H4 (cell line): Measurements from ENCODE around the gene AATF. TPM values are rescaled to one million over a fixed set of nuclear protein-coding genes. Genes with fewer than 3 reads are reported as not detected.

Experiments
- DNase-seq: peaks from one replicate; pipeline ENCODE4 v3.0.0-alpha.2; 2015; ENCODE audit warnings: low spot score
- total RNA-seq: library from RNA; depleted of rRNA; stranded (reverse); fragments of >200 nt; shearing (Covaris generic); gene quantifications from 2 replicates; pipeline ENCODE4 v1.2.3, GENCODE V29; 2014

The AATF gene
- total RNA-seq, 1 experiment from 2014 or later = 45.1 TPM

DNA sequence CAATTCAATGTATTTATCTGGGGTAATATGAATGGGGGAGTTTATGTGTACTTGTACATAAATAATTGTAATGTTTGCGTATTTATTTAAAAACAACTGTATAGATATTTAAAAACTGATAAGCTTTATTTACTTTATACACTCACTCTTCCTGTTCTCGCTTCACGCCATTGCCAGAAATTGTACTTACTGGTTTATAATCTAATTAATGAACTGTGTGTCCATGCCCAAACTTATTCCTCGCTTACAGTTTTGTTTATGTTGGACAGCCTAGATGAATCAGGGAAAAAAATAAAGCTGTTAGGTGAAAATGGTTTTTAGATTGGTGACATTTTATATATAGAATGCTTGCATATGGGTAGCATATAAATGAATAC is 30.8 kb downstream of the AATF start:
- no peak for DNase-seq

DNA sequence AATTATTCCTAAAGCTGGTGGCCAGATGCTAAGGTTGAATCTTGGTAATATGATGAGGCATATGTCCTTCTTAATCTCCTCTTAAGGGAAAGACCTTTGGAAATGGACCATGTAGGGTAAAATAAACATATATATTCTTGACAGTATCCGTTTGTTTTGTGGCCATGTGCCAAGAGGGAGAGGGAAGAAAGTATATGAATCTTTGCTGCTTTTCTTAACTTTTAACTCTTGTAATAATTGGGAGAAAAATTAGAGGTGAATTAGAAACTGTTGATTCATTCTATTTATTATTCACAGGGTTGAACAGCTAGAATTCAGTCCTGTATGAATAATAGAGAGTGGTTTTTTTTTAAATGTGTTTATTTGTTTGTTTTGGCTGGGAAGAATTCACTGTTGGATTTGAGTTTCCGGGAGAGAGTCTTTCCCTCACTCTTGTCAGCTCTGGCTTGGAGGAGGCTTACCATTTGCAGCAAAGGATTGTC is 31.6 kb downstream of the AATF start:
- DNase-seq = peak; percentile 28

DNA sequence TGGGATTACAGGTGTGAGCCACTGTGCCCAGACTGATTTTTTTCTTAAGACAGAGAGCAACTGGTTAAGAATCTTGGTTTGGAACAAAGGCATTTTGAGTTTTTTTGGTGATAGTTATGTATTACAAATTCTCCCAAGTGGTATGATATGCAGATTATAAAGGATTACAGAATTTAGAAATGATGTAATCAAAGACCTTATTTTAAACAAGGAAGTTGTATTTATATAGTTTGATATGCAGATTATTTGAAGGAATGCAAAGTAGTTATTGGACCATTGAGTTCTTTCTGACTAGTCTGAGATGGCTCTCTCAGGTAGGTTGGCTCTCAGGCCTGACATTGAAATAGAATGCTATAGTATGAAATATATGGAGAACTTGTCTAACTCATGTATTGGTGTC is 34.9 kb downstream of the AATF start:
- no peak for DNase-seq

DNA sequence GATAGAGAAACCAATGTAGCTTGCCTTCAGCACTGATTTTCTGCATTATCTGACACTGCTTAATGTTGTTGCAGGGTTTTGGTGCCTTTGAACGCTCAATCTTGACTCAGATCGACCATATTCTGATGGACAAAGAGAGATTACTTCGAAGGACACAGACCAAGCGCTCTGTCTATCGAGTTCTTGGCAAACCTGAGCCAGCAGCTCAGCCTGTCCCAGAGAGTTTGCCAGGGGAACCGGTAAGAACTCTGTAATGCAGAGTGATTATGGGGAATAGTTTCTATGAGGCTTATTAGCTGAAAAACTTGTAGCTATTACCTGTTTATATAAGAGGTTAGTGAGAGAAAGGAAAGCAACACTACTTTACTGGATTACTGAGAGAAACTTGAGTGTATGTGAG is 40.4 kb downstream of the AATF start:
- DNase-seq = no peak

DNA sequence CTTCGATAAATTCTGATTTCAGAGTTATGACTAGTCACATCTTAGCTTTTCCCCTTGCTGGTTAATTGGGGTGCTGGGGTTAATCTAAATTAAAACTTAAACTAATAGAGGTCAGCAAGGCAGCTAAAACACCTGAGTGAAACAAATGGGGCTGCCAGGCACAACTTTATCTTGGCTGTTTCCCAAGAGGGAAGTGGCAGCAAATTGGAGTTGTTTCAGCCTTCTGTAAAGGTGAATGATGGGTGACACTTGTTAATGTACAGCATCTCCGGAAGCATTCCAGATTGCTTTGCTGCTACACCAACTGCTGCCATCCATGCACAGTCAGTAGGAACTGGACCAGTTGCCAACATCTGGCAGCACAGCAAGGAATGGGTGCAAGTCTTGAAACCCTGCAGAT is 43.9 kb downstream of the AATF start:
- DNase-seq = no peak

DNA sequence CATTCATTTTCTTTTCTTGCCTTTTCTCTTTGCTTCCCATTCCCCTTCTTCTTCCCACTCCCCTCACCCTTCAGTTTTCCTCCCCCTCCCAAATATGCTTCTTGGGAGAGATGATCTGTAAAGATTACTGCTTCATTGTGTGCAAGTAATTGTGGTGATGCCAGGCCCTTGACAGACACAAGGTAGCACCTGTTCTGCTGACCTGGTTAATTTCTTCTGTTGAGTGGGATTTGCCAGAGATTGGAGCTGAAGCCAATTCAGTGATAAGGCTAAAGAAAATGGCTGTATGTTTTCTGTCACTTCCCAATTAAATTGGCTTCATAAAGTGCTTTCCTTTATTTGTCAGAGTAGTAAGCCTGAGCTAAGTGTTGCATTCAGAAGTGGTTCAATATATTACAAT is 44.5 kb downstream of the AATF start:
- DNase-seq = no peak

DNA sequence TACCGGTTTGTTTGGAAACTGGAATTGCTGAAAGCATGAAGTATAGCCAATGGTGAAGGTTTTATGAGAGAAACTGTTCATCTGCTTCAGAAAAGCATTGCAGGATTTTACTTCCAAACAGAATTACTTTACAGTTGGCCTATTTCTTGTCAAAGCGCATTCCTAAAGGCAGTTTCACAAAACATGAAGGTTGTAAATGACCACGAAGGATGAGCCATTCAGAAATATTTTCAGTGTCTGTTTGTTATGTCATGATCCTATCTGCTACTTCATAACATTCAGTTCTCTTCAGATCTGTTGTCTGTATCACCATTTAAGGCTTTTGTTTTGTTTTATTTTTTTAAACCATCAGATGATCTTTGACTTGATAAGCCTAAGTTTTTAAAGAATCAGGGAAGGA is 45.7 kb downstream of the AATF start:
- no peak for DNase-seq

DNA sequence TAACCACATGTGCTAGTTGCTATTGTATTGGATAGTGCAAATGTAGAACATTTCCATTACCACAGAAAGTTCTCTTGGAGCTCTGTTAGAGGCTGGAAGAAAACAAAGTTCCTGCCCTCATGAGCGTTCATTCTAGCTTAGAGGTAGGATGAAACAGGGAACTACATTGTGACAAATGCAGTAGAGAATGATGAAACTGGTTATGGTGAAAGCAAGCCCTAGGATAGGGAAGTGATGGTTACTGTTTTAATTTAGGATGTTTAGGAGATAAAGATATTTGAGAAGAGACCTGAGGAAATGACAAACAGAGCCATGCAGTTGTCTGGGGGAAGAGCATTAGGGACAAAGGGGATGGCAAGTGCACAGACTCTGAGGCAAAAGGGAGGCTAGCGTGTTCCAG is 50.7 kb downstream of the AATF start:
- no peak for DNase-seq

DNA sequence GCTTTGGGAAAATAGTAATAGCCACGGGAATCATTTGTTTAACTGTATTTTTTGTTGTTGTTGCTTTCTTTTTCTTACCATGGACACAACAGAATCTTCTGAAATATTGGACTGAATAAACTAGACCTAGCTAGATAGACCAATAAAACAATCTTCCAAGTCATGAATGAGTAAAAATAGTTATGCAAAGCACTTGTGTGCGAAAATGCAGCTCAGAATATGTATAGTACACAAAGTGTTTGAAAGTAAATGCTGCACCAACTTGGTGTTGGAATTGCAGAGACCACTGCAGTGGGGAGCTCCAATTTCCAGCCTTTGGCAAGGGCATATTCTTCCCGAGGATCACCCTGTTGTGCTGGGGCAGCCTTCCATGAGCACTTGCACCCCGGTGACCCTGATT is 68.0 kb downstream of the AATF start:
- DNase-seq = no peak

DNA sequence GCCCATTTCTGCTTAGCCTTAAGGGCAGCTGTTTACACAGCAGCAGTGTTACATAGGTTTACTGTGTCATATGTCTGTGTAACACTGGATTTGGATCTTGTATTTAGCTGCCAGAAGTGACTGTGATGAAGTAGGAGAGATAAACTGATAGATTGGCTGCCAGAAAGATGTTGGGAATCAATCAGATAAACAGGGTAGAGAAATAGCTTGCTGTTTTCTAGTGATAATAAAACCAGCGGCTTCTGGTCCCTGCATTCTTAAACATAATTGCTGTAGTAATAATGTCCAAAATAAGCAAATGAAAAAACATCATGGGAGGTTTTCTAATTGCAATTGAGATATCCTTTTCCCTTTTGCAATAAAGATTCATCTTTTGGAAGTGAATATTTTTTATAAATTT is 68.7 kb downstream of the AATF start:
- DNase-seq = no peak

DNA sequence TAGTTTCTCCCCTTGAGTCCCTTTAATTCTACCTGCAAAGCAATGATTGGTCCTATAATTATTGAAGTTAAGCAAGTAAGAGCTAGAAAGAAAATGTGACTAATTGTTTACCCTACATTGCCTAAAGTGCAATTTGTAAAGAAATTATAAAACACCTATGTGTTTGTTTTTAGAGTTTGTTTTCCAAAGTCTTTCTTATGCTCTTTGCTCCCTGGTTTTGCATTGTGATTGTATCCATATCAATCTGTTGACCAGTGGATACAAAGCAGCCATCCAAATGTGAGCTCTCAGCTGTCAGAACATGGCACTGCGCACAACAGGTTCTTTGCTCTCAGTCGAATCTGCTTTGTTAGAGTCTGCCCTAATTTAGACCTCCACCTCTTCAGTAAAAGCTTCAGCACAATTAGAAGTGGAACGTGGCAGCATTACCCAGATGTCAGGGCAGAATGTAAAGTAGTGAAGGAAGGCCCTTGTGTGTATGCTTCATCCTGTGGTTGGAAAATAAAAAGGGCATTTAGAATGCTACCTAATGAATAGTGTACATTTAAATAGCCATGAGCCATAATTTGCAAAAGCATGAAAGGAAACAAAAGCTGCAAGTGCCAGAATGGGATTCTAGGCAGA is 70.5 kb downstream of the AATF start:
- no peak for DNase-seq

DNA sequence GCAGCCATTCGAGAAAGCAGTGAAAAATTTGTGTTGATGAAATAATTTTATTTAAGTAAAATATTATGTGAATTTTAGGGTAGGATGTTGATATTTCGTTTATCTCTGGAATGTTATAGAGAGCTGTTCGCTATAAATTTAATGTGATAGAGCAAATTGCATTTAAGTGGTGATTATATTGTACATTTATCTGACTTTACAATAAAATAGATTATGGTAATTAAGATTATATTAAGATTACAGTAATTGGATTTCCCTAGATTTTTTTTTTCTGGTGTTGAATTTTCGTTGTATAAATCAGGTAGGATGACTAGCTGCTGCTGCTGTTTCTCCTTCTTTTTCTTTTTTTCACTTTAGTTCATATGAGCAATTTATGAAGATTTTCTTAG is 71.0 kb downstream of the AATF start:
- no peak for DNase-seq

DNA sequence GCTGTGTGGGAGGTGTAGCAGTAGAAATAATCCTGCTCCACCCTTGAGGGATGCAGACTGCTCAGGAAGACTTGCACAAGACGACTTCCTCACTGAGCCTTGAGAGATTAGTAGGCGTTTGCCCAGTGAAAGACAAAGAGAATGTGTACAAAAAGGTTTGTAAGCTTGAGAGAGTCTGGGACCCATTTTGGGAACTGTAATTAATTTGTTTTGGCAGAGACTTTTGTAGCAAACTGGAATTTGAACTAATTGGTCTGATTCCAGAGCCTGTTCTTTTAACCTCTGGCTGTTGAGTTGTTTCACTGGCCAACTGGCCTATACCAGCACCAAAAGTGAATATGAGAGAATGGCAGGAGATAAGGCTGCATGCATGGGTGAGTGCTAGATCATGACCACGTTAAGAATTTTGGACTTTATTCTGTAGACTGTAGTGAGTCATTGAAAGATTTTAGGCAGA is 75.5 kb downstream of the AATF start:
- DNase-seq = no peak

DNA sequence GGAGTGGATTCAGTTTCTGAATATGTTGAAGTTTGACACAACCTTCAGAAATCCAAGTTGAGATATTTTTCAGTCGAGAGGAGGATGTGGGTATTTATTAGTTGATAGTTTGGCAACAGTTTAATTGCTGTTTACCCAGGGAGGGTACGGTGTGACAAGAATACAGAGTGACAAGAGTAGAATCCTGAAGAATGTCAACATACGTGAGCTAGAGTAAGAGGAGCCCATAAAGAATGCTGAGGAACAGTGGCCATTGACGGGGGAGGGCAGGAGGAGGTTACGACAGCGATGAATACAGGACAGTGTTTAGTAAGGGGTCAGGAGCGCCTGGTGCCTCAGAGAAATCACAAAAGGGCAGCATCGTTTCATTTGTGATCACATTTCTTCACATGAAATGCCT is 76.5 kb downstream of the AATF start:
- DNase-seq = no peak

DNA sequence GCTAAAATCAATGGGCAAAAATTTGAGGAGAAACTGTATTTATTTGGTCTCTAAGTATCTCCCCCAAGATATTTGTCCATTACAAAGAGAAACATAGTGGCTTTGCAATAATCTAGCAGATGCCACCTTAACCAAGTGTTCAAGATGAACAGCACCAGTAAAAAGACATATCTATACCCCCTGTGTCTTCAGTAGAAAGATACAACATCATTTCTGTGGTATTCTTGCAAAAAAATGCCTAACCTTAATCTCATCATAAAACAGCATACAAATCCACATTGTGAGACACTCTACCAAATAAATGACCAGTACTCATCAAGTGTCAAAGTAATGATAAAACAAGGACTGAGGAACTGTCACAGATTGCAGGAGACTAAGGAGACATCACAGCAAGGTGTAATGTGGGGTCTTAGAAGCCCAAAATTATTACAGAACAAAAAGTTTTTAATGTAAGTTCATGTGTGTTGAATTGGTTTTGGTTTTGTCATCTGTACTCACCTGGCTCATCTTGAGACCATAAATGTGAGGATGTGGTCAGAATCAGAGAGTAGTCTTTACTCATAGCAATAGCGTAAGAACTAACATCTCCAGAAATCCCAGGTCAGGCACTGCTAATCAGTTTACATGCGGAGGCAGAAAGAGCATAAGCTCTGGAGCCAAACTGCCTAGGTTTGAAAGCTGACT is 77.2 kb downstream of the AATF start:
- no peak for DNase-seq

DNA sequence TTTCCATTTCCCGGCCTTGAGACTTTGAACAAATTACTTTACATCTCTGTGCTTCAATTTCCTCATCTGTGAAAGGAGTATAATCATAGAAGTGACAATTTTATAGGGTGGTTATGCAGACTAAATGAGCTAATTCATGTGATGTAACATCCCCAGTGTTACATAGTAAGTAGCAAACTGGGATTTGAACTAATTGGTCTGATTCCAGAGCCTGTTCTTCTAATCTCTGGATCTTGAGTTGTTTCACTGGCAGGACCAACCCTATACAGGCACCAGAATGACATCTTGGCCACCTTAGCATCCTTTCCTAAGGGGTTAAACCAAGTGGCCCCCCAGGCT is 77.7 kb downstream of the AATF start:
- no peak for DNase-seq

DNA sequence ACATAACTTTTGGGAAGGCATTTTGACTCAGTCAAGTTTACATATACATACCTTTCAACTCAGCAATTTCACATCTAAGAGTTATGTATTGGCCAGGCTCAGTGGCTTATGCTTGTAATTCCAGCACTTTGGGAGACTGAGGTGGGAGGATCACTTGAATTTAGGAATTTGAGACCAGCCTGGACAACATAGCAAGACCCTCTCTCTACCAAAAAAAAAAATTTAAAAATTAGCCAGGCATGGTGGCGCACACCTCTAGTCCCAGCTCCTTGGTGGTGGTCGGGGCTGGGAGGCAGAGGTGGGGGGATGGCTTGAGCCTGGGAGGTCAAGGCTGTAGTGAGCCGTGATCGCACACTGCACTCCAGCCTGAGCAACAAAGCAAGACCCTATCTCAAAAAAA is 79.3 kb downstream of the AATF start:
- DNase-seq = no peak

DNA sequence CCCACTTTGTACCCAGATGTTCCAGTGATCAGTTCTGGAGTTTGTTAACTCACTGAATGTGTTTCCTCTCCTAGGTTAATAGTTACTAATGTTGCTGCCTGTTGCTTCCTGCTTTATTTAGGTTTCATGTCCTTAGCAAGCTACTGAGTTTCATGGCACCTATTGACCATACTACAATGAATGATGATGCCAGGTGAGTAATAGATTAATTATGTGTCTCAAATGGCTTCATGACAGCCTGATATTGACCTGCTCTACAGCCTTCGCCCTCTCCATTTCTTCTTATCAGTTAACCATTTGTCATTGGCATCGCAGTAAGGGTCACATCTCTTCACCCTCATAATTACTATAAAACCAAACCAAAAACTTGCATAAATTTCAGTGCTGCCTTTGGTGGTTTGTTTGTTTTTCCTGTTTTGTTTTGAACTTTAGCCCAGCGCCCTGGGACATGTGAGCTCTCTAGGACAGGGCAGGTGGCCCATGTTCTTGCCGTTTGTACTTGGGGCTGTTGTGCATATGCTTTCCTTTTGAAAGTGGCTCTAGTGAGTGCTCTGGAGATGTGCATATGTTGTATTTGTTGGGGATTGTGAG is 82.8 kb downstream of the AATF start:
- DNase-seq = no peak

DNA sequence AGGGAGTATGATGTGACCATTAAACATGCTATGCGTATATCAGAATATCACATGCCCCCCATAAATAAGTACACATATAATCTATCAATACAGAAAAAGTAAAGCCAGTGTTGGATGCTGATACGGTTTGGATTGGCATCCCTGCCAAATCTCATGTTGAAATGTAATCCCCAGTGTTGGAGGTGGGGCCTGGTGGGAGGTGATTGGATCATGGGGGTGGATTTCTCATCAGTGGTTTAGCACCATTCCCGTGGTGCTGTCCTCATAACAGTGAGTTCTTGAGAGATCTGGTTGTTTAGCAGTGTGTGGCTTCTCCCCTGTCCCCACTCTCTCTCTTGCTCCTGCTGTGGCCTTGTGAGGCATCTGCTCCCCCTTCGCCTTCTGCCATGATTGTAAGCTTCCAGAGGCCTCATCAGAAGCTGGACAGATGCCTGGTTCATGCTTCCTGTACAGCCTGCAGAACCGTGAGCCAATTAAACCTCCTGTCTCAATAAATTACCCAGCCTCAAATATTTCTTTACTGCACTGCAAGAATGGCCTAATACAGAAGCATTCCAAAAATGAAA is 88.9 kb downstream of the AATF start:
- DNase-seq = no peak

DNA sequence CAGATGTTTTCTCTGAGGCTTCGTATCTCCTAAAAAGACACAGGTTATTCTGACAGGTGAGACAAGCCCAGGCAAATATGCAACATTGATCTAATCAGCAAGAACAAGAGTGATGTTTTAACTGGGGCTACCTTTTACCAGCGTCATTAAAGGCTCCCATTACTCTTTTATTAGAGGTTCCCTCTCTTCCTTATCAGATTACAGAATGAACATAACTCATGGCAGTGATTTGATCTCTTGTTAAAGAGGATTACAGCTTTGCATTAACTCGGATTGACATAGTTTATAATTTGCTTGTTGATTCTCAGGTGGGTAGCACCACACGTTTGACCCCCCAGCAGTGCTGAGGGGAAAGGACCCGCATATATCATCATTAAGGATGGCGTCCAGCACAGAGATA is 90.5 kb downstream of the AATF start:
- DNase-seq = no peak

DNA sequence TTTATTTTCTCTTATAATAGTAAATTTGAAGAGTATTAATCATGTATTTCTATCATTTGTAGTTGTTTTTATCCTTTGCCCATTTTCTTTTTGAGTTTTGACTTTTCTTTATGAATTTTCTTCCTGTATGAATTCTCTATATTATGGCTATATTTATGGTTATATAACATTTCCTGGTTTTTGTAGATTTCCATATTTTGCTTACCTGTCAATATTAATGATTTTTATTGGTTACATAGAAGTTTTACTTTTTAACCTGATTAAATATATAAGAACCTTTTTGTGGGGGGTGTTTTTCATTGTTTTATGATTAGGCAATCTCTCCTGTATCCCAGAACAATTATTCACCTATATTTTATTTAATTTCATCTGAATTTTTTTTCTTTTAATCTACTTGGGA is 93.2 kb downstream of the AATF start:
- DNase-seq = no peak

DNA sequence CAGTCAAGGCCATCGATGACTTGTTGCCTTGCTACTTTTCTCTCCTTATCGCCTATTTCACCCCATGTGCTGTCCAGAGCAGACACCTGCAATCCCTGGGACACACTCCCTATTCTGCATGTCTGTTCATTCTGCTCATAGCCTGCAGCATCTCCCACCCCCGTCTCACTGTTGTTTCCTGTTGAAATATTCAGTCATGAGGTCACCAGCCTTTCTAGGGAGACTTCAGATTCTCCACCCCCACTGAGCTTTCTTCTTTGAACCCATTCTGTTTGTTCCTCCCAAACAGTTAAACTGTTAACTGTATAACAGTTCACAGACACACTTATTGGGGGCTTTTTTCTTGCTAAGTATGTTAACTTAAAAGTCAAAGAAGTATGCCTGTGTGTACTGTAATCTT is 94.4 kb downstream of the AATF start:
- DNase-seq = no peak

DNA sequence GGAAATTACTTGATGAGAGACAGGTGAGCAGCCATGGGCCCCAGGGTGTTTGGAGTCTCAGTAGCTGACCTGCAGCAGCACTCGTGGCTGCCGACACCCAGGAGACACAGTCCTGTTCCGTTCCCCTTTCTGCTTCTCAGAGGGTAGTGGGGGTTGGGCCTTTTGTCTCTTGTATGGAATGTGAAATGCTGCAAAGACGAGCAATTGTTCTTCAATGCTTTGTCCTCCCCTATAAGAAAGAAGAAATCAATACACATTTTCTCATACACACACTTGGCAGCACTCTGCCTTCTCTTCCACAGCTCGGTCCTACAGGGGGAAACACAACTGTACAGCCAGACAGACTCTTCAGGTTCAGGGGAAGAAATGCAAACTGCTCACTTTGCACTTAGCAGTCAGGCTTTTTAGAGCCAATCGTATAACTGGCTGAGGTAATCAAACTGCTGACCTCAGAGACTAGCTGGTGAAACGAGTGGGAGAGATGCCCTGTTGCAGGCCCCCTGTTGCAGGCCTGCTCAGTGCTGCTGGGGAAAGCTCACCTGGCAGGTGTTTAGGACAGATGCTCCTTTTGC is 96.7 kb downstream of the AATF start:
- DNase-seq = no peak
